Tibial nerve (tissue), 3 donors: ENCODE measurements around the gene CWF19L1.
"Not testable (repeated sequence)": the region's sequence is repeated elsewhere in the genome, so short reads cannot be mapped to it uniquely, and the experiment has no call there.

Experiments
- POLR2A ChIP-seq, 2 donors: fragments of 450-650 bp; IDR thresholded peaks; one replicate each; pipeline ENCODE4 v1.6.1; 2017; ENCODE audit warnings: antibody characterized with exemption in 2 of 2, mild to moderate bottlenecking in 2 of 2, moderate library complexity in 2 of 2
- TF ChIP-seq, protein P1 (sequence below), 5 experiments: fragments of 200-600 bp in 3 of 5; fragments of 450-650 bp in 2 of 5; sonication (generic) in 3 of 5; IDR thresholded peaks; one replicate each; pipeline ENCODE4 v1.5.1; 2016 to 2019; ENCODE audit warnings: antibody characterized with exemption in 5 of 5, mild to moderate bottlenecking in 3 of 5, moderate library complexity in 2 of 5

DNA sequence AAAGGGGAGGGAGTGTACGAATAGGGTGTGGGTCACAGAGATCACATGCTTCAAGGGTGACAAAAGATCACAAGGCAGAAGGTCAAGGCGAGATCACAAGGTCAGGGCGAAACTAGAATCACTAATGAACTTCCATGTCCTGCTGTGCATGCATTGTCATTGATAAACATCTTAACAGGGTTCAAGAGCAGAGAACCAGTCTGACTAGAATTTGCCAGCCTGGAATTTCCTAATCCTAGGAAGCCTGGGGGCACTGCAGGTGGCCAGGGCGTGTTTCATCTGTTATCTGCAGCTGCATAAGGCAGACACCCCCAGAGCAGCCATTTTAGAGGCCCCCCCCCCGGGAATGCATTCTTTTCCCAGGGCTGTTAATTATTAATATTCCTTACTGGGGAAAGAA, 33.7 kb upstream of the CWF19L1 start:
- TF ChIP-seq, protein P1, sequence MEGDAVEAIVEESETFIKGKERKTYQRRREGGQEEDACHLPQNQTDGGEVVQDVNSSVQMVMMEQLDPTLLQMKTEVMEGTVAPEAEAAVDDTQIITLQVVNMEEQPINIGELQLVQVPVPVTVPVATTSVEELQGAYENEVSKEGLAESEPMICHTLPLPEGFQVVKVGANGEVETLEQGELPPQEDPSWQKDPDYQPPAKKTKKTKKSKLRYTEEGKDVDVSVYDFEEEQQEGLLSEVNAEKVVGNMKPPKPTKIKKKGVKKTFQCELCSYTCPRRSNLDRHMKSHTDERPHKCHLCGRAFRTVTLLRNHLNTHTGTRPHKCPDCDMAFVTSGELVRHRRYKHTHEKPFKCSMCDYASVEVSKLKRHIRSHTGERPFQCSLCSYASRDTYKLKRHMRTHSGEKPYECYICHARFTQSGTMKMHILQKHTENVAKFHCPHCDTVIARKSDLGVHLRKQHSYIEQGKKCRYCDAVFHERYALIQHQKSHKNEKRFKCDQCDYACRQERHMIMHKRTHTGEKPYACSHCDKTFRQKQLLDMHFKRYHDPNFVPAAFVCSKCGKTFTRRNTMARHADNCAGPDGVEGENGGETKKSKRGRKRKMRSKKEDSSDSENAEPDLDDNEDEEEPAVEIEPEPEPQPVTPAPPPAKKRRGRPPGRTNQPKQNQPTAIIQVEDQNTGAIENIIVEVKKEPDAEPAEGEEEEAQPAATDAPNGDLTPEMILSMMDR (IDR thresholded peaks at IDR 0.05), result not testable (repeated sequence)
- TF ChIP-seq POLR2A (IDR thresholded peaks at IDR 0.05), result not testable (repeated sequence)
